ENCODE results near the gene NFKB2. TPM values are rescaled to one million over a fixed set of nuclear protein-coding genes. Genes with fewer than 3 reads are reported as not detected.

Gene NFKB2
- total and polyA plus RNA-seq, 8 donors: 17.0 to 58.0 (median 26.5) TPM

GRCh38 chr10:102375867-102376266 is 19.6 kb upstream of the NFKB2 start:
- Histone ChIP-seq H3K4me3 (no peak overlapping the region), H3K27me3 (no peaks in the 10 kb centered on the region), H3K4me1 (no peaks in the 10 kb centered on the region), H3K9me3 (no peaks in the 10 kb centered on the region), H3K27ac (no peak overlapping the region), H3K36me3 (peaks cover 8 to 77% (median 35%) of the 10 kb centered on the region in 3 donors)
- 83 to 94% methylated on average over 2 of the region's 2 CpGs for WGBS, 2 donors
- FAIRE-seq (no peak), DNase-seq (no peak), ATAC-seq (no peak)
- no peak for TF ChIP-seq CTCF (IDR thresholded peaks at IDR 0.05)
- intact Hi-C loops (cut with DNase I): no loop called here

- DNase-seq (no peak), ATAC-seq (no peak), FAIRE-seq (no peak)
- Histone ChIP-seq H3K27me3 (no peaks in the 10 kb centered on the region), H3K9me3 (no peaks in the 10 kb centered on the region), H3K4me3 (no peak overlapping the region), H3K36me3 (peaks cover 8 to 78% (median 27%) of the 10 kb centered on the region in 3 donors), H3K27ac (no peak overlapping the region), H3K4me1 (no peaks in the 10 kb centered on the region)
- WGBS, 2 donors: 92 to 95% methylated on average over 11 to 12 of the region's 12 CpGs
- no peak for TF ChIP-seq CTCF (IDR thresholded peaks at IDR 0.05)
- intact Hi-C loops (cut with DNase I): no loop called here
Measured at GRCh38 chr10:102376901-102377300, 18.6 kb upstream of the NFKB2 start.

- peaks cover 8 to 68% (median 30%) of the 10 kb centered on the region in 3 donors for H3K36me3 ChIP-seq
Measured at GRCh38 chr10:102379383-102379782, 16.1 kb upstream of the NFKB2 start.

GRCh38 chr10:102381983-102382382 is 13.5 kb upstream of the NFKB2 start:
- TF ChIP-seq CTCF (IDR thresholded peaks at IDR 0.05): no peak
- DNase-seq: peak in 1 of 6 donors; percentile 51
- intact Hi-C loops (cut with DNase I): no loop called here
- Histone ChIP-seq H3K4me1 (no peaks in the 10 kb centered on the region), H3K27ac (no peak overlapping the region), H3K27me3 (no peaks in the 10 kb centered on the region), H3K9me3 (no peaks in the 10 kb centered on the region), H3K36me3 (peaks cover 8 to 46% (median 30%) of the 10 kb centered on the region in 3 donors), H3K4me3 (no peak overlapping the region)
- no peak for ATAC-seq
- 91 to 92% methylated on average over 9 of the region's 9 CpGs for WGBS, 2 donors
- no peak for FAIRE-seq

More at GRCh38 chr10:102379383-102379782, 16.1 kb upstream of the NFKB2 start:
- H3K4me3 ChIP-seq: no peak overlapping the region
- H3K27me3 ChIP-seq: no peaks in the 10 kb centered on the region
- 92 to 94% methylated on average over 6 of the region's 6 CpGs for WGBS, 2 donors
- H3K27ac ChIP-seq: no peak overlapping the region
- H3K9me3 ChIP-seq: no peaks in the 10 kb centered on the region
- DNase-seq (no peak), ATAC-seq (no peak), FAIRE-seq (no peak)
- intact Hi-C loops (cut with DNase I): no loop called here
- no peaks in the 10 kb centered on the region for H3K4me1 ChIP-seq
- TF ChIP-seq CTCF (IDR thresholded peaks at IDR 0.05): no peak

- H3K4me1 ChIP-seq: no peaks in the 10 kb centered on the region
- intact Hi-C loops (cut with DNase I): no loop called here
- H3K27me3 ChIP-seq: no peaks in the 10 kb centered on the region
- no peak for FAIRE-seq
- ATAC-seq: peak in 1 of 4 donors; percentile 9
- no peak overlapping the region for H3K4me3 ChIP-seq
- no peak overlapping the region for H3K27ac ChIP-seq
- no peak for DNase-seq
- no peak for TF ChIP-seq CTCF (IDR thresholded peaks at IDR 0.05)
- no peaks in the 10 kb centered on the region for H3K9me3 ChIP-seq
- WGBS, 2 donors: 93% methylated on average over 8 of the region's 8 CpGs
- peaks cover 8 to 44% (median 30%) of the 10 kb centered on the region in 3 donors for H3K36me3 ChIP-seq
Measured at GRCh38 chr10:102382871-102383270, 12.6 kb upstream of the NFKB2 start.
